IPS-18c (cell line): ENCODE data around the gene FLVCR2.

Experiments
- H3K4me3 ChIP-seq: 2 replicates; pipeline ENCODE4 v1.7.0; 2013; ENCODE audit warnings: low read depth, mild to moderate bottlenecking, low read length, moderate library complexity; ENCODE audit not compliant: insufficient read depth
- H3K9me3 ChIP-seq: one replicate; pipeline ENCODE4 v1.6.1; 2013; ENCODE audit warnings: mild to moderate bottlenecking, low read length, moderate library complexity; ENCODE audit not compliant: control insufficient read depth, insufficient read depth

FLVCR2 gene

DNA sequence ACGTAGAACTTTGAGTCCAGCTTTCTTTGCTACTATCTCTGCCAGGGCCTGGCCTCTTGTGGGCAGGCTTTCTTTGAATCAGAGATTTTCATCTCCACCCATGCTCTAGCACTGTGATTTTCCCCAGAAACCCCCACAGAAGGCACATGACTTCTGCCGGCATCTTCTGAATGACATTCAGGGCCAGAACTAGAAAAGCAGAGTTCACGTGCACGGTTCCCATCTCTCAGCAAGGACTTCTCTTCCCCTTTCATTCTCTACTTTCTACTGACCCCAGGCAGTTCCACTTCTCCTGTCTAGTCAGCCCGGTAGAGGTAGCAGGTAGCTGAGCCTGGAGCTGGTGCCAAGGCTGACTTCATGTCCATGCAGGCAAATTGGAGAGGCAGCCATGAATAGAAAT is 29.3 kb upstream of the FLVCR2 start:
- H3K9me3 ChIP-seq: no peaks in the 10 kb centered on the region
- no peak overlapping the region for H3K4me3 ChIP-seq

DNA sequence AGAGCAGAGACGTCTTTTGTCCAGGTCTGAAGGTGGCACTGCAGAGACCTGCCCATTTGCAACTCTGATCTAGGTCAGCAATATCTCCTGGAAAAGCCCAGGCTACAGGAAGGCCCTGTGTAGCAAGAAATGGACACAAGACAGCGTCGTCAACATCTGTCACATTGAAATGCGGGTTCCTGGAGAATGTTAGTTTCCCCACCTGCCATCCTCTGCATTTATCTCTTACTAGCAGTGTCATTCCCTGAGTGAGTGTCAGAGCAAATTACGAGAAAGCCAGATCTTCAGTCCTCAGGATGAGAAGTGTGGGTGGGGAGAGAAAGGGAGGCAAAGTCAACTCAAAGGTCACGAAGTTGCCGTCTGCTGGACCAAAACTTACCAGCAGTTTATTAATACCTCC is 27.4 kb upstream of the FLVCR2 start:
- Histone ChIP-seq H3K4me3 (no peak overlapping the region), H3K9me3 (no peaks in the 10 kb centered on the region)

DNA sequence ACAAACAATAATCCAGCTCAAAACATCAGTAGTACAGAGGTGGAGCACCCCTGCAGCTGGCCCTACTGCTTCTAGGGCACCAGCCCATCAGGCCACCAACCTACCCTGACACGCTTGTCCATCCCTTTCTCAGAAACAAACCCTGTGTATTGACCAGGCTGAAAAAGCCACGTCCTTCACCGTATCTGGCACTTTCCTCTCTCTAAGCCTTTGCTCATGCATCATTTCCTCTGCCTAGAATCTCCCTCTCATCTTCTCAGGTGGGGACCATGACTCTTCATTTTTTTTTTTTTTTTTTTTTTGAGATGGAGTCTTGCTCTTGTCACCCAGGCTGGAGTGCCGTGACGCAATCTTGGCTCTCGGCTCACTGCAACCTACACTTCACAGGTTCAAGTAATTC is 25.3 kb upstream of the FLVCR2 start:
- no peaks in the 10 kb centered on the region for H3K9me3 ChIP-seq
- H3K4me3 ChIP-seq: no peak overlapping the region

DNA sequence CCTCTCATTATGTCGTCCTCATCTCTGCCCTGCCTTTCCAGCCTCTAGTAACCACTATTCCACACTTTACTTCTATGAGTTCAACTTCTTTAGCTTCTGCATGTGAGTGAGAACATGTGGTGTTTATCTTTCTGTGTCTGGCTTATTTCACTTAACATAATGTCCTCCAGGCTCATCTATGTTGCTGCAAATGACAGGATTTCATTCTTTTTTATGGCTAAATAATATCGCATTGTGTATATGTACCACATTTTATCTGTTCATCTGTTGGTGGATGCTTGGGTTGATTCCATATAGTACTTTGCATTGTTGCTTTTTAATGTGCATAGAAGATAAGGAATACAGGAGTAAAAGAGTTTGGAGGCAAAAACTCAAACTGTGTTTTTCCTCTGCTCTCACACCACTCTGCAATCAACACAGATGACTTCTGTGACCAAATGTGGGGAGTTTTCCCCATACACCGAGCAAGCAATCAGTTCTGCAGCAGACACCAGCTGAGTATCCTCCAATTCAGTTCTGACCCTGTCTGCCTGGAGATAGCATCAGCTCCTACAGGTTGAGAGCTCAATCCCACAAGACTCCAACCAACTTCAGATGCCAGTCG is 24.6 kb upstream of the FLVCR2 start:
- Histone ChIP-seq H3K4me3 (no peak overlapping the region), H3K9me3 (no peaks in the 10 kb centered on the region)

DNA sequence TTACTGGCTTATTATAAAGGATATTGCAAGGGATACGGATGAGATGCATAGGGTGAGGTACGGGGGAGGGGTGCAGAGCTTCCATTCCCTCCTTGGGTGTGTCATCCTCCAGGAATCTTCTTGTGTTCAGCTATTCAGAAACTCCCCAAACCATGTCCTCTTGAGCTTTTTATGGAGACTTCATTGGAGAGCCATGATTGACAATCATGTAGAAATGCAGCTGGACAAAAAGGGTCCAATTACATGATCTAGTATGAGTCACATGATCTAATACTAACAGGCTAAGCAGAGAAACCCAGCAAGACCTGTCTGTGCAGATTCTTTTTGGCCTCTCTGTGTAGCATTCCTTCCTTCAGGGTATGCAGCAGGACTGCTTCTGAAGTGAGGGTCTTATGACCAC is 23.9 kb upstream of the FLVCR2 start:
- H3K4me3 ChIP-seq: no peak overlapping the region
- H3K9me3 ChIP-seq: no peaks in the 10 kb centered on the region

DNA sequence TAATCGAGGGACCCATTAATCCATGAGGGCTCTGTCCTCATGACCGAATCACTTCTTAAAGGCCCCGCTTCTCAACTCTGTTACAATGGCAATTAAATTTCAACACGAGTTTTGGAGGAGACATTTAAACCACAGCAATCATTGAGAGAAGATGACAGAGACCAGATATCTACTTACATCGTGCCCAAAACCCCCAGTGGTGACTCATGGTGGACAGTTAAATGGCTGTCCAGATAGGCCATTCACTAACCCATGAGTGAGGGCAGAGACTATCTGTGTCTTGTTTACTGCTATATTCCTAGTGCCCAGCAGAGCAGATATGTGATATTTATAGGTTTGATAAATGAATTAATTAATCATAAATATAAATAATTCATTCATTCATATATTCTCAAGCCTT is 20.0 kb upstream of the FLVCR2 start:
- no peak overlapping the region for H3K4me3 ChIP-seq
- no peaks in the 10 kb centered on the region for H3K9me3 ChIP-seq

DNA sequence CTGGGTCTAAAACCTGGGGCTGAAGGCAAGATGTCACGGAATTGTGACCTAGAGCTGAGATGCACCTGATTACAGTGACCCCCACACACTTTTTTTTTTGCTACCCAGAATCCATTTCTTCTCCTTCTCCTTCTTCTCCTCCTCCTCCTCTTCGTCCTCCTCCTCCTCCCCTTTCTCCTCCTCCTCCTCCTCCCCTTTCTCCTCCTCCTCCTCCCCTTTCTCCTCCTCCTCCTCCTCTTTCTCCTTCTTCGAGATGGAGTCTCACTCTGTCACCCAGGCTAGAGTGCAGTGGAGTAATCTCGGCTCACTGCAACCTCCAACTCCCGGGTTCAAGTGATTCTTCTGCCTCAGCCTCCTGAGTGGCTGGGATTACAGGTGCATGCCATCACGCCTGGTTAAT is 19.4 kb upstream of the FLVCR2 start:
- H3K4me3 ChIP-seq: no peak overlapping the region
- H3K9me3 ChIP-seq: no peaks in the 10 kb centered on the region

DNA sequence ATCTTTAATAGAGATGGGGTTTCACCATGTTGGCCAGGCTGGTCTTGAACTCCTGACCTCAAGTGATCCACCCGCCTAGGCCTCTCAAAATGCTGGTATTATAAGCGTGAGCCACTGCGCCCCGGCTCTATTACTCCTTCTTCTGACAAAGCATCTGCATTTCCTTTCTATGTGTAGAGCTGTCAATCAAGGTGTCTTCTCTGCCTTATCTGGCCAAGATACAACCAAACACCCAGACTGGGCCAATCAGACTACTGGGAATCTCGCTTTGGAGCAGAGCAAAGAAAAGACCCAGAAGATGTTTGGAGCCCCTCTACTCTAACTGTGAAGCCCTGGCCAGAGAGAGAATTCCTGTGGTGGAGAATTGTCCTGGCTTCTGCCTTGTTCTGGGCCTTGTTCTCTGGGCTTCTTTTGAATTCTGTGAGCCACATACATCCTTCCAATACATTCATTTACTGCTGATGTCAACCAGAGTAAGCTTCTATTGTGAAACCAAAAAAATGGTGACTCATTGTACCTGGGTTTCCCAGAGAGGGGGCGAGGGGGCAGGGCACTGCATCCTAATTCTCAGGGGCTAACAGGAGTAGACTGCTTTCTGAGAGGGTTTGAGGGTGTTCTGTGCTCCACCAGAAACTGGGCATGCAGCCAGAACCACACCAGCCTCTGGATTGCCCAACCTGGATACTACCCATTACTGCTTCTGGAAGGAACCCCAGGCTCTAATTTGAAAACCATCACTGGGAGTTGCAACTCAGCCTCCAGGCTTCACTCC is 18.8 kb upstream of the FLVCR2 start:
- Histone ChIP-seq H3K4me3 (no peak overlapping the region), H3K9me3 (no peaks in the 10 kb centered on the region)

DNA sequence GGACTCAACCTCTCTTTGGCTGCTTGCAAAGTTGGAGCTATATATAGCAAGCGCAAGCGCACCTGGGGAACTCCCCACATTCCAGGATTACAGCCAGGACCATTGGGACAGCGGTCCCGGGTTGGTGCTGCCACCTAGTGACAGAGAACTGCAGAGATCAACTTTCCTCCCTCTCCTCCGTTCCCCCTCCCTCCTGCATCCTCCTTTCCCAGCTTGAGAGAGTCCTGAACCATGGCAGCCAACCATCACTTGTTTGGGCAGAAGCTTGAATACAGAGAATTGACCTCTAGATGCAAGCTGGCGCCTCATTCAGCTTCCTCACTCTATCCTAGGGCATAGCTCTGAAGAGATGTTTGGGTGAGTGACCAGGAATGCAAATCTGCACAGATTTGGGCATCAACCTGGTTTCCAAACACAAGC is 17.4 kb upstream of the FLVCR2 start:
- Histone ChIP-seq H3K4me3 (no peak overlapping the region), H3K9me3 (no peaks in the 10 kb centered on the region)

DNA sequence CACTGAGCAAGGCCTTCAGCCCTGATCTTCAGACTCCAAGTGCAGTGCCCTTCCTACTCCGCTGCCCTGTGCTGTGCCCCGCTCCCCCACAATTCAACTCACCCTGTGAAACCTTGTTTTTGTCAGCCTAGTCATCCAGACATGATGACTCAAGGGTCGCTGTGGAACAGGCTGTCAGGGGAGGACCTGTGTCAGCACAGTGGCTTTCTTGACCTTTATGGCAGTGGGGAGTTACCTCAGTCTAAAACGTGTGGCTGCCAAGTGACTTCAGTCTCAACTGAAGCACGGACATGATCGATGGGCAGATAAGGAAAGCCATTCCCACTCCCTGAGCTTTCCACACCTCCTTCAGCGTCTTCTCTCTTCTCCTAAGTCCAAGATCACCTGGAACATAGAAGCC is 16.3 kb upstream of the FLVCR2 start:
- Histone ChIP-seq H3K4me3 (no peak overlapping the region), H3K9me3 (no peaks in the 10 kb centered on the region)

DNA sequence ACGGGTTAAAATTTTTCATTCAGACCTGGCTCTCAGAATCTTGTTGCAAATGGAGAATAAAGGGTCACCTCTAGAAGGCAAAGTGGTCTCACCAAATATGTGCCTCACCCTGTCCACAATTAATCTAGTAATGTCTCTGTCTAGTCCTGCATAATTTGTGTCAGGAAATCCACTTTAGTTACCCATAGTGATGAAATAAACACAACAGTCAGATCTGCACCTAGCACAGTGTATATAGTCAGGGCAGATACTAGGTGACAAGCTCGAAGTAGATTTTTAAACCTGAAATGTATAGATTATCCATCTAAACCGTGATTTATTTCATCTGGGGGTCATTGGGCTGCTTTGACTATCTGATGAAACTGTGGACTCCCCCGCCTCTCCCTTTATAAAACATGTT is 15.9 kb upstream of the FLVCR2 start:
- H3K9me3 ChIP-seq: no peaks in the 10 kb centered on the region
- no peak overlapping the region for H3K4me3 ChIP-seq

DNA sequence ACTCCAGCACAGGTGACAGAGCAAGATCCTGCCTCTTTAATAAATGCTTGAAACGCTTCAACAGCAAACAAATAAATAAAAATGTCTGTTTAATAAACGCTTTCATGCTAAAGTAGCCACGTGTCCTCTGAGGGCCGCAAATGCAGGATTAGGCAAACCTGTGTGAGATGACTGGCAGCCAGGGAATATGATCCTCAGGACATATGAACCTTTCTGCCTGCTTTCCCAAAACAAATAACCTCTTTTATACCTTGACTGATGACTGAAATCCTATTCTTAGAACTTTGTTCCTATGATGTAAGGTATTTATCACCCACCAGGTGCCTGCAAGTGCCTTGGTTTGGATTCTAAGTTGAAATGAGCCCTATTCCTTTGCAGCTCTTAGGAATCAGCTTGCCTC is 14.5 kb upstream of the FLVCR2 start:
- H3K4me3 ChIP-seq: no peak overlapping the region
- H3K9me3 ChIP-seq: no peaks in the 10 kb centered on the region

DNA sequence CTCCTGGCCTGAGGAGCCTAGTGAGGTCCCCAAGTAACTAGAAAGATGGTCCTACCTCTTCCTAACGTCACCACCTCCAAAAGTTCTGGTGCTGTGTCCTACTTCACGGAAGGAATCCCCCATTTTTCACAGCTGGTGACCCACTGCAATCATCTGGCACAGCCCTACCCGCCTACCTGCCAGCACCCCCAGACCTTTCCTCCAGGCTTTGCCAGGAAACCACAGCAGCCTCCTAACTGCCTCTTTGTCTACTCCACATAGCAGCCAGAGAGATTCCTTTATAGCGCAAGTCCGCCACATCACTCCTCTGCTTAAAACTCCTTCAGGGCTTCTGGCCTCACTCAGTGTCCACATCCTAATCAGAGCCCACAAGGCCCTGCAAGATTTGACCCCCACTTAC is 13.4 kb upstream of the FLVCR2 start:
- H3K4me3 ChIP-seq: no peak overlapping the region
- no peaks in the 10 kb centered on the region for H3K9me3 ChIP-seq

DNA sequence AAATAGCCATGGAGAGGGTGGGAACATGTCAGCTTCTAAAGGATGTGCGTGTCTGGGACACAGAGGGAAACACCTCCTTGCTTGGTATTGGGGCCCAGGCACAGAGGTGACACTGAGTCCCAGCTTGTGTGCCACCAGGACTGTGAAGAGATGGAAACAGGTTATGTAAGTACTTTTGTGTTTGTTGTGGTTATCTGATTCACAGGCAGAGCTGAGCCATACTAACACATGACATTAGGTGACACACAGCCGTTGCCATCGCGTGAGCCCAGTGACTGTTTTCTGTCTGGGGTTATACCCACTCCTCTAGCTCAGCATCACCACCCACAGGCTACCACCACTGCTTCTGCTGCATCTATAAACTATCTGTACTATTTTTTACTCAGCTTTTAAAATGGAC is 12.1 kb upstream of the FLVCR2 start:
- H3K4me3 ChIP-seq: no peak overlapping the region
- no peaks in the 10 kb centered on the region for H3K9me3 ChIP-seq

DNA sequence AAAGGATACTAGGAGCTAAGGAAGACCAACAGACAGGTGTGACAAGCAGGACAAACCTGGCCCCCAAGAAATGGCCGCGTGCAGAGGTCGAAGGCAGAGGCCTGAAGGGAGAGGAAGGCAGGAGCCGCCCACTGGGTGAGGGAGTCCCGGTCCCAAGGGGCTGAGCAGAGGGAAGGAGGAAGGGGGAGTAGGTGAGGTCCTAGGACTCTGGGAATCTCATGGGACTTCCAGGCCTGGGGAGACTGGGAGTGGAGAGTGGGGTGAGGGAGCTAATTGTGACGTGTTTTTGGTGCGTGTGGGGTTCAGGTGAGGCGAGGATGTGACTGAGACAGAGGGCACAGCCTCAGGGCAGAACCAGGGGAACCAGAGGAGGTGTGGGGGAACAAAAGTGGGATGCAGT is 11.7 kb upstream of the FLVCR2 start:
- H3K4me3 ChIP-seq: no peak overlapping the region
- no peaks in the 10 kb centered on the region for H3K9me3 ChIP-seq

DNA sequence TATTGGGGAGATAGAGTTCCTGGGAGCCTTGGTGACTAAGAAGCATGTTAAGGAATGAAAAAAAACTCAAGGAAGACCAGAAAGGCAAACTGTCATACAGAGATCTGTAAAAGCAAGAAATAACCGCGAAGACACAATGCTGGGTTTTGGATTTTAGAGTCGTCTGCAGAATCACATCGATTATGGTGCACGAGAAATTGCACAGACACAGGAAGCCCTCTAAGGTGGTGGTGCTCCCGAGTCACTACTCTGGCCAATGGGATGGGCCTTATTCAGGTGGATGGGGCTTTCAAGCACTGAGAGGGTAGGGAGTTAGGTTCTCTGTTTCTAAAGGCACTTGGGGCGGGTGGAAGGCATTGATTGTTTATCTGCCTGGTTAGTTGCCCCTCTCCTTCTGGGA is 10.3 kb upstream of the FLVCR2 start:
- Histone ChIP-seq H3K9me3 (no peaks in the 10 kb centered on the region), H3K4me3 (no peak overlapping the region)

DNA sequence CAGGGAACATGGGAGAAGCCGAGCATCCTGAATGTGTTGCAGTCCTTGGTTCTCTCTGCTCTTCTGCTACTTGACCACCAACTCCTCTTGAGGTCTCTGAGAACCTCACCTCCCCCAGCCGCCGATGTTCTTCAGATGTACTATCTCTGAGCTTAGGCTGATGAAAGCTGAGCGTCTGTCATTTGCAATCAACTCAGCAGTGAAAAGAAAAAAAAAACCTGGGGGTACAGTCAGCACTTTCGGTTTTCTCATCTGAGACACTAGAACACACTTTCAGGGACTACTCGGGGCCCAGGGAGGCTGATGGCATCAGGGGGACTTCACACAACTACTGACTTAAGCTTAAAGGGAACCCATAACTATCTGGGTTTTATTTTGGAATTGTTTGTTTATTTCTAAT is 9.6 kb upstream of the FLVCR2 start:
- Histone ChIP-seq H3K9me3 (no peaks in the 10 kb centered on the region), H3K4me3 (no peak overlapping the region)

DNA sequence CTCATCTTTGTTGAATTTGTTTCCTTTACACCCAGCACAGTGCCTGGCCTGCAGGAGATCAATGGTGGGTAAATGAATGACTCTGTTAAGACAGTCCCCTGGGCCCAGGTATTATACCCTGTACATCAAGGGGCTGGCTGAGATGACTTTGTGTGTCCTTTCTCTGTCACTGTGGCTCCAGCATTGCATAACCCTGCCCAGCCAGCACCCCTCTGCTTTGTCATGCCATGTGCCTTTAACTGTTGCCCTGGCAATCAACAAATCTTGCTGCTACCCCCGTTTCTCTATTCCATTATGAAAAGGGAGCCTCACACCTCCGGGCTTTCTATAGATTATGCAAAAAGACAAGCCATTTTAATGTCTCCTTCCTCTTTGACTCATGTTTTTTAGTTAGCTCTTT is 7.6 kb upstream of the FLVCR2 start:
- Histone ChIP-seq H3K4me3 (no peak overlapping the region), H3K9me3 (no peaks in the 10 kb centered on the region)

DNA sequence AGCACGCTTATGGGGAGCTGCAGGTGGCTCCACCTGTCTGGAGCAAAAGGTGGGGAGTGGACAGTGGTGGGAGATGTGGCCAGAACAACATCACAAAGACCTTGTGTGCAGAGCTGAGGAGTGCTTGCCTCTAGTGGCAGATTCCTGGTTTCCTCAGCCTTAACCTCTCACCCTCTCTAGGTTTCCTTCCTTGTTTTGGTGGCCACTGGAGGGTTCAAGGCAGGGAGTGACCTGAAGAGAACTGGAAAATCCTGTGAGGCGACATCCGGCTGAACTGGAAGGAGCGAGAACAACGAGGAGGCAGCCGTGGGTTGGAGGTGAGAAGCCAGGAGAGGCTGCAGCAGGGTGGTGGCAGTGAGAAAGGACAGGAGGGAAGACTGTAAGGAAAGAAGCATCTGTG is 6.3 kb upstream of the FLVCR2 start:
- no peaks in the 10 kb centered on the region for H3K9me3 ChIP-seq

More for the DNA sequence above, 6.3 kb upstream of the FLVCR2 start:
- no peak overlapping the region for H3K4me3 ChIP-seq
